GM10847 (cell line): ENCODE data around the gene ASRGL1.

Experiments
- POLR2A ChIP-seq: IDR thresholded peaks from 2 replicates; pipeline ENCODE4 v1.6.1; 2011; ENCODE audit not compliant: insufficient read length; ENCODE audit errors: extremely low read depth

The ASRGL1 gene

DNA sequence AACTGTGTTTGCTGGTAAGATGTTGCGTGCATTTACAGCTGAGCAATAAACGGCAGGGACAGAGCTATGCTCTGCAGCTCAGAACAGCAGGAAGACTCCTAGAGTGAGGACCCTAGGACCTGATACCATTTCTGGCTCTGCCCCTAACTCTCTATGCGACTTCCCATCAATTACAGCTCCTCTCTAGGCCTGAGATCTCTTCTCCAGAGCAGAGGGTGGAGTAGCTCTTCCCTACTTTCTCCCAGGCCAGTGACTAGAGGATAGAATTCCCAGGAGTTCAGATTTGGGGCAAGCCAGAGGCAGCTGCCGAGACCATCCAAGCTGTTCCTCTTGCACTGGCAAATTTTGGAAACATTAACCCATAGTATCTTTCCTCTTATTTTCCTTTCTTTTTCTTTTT is 68.8 kb downstream of the ASRGL1 start:
- no peak for TF ChIP-seq POLR2A

DNA sequence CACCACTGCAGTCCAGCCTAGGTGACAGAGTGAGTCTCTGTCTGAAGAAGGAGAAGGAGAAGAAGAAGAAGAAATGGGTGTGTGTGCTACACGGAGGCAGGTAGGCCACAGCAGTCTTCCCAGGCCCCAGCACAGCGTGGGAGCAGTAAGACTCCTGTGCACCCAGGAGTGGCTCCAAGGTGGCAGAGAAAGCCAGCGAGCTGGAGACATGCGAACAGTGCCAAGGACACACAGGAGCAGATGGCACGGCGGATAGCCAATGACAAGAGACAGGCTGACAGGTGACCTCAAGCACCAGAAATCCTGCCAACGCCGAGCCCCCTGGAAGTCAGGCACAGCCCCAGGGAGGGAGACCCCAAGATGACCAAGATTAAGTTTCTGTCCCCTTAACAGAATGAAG is 72.6 kb downstream of the ASRGL1 start:
- TF ChIP-seq POLR2A: no peak

DNA sequence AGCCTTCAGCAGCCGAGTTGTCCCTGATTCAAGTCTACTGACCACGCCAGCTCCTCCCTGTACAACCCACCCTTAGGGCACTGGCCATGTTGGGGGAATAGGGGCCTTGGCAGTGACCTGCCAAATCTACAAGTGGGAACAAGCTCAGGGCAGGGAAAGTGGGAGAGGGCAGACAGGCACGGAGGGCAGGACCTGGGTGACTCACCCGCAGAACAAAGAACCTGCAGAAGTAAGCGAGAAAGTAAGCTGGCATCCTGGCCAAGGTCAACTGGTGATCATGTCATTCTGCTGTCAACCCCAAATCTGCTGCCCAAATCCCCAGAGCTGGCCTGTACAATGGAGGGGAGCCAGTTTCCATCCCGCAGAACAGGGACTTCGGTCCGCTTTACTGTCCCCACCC is 73.7 kb downstream of the ASRGL1 start:
- TF ChIP-seq POLR2A: no peak

GRCh38 chr11:62411524-62411923 is 74.3 kb downstream of the ASRGL1 start:
- TF ChIP-seq POLR2A: no peak

DNA sequence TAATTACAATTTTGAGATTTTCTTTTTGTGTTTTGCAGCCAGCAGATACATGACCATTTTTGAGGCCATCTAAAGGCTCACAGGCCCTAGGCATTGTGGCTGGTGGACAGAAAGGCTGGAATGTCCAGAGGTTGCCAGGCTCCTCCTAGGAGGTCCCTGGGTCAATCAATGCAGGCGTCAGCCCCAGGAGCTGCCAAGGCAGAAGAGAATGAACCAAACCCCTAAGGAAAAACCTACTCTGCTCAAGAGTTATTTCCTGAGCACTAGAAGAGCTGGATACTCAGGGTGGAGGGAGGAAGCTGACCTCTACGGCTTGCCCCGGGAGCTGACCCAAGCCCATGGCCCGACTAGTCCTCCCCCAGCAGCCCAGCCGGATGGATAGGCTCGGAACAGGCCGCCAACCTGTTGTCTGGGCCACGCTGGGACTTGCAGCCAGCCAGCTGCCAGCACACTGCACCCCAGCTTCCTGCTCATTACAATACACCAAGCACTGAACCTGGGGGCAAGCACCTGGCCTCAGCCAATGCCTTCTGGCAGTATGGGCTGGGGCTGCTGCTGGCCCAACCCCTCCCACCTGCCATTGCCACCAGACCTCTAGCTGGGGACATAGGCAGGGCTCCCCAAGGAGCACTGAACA is 75.9 kb downstream of the ASRGL1 start:
- TF ChIP-seq POLR2A: no peak

DNA sequence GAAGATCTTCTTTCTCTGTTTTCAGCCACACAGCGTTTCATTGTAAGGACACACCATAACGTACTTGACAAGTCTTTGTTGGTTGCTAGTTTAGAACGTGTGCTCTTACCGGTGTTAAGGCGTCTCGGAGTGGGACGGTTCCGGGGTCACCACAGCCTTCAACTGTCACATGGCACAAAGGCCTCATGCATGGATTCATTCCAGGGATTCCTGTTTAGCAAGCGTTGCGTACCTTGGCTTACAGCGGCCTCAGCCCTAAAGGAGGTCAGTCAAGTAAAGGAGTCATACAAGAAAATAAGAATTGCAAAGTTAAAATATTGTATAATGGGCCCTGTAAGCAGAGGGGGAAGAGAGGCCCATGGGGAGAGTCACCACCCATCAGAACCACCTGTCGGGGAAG is 79.3 kb downstream of the ASRGL1 start:
- TF ChIP-seq POLR2A: no peak

DNA sequence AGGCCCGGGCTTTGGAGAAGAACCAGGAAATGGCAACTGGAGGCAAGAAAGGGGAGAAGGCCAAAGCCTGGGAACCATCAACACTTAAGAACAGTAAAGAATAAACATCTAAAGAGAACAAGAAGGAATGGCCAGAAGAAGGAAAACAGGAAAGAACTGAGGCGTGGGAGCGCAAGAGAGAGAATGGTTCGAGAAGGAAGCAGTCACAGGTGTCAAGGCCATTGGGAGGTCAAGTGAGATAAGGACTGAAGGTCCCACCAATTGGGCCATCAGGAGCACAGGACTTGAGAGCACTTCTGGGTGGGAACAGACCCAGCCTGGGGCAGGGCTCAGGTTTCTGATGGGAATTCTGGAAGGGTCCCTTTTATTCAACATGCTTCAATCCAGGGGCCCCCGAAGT is 80.9 kb downstream of the ASRGL1 start:
- no peak for TF ChIP-seq POLR2A

DNA sequence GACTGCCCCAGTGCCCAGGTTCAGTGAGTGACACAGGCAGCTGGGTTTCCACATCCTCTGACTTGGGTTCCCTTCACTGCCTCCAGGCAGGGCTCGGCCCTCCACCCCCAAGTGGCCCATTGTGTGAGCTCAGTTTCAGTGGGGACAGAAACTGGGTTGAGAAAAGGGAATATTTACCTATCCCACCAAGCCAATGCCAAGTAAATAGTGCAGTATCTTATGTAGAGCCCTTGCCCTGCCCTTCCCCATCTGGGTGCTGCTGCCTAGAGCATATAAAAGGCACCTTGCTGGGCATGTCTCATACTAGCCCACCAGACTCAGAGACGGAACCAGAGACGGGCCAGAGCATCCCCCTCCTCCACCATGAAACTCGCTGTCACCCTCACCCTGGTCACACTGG is 81.5 kb downstream of the ASRGL1 start, which contains the start of gene SCGB1A1:
TSS of gene SCGB1A1 (plus strand) at position 301 of the 400 bp plus-strand sequence. CDS start at position 364, 63 bp downstream.
- no peak for TF ChIP-seq POLR2A

DNA sequence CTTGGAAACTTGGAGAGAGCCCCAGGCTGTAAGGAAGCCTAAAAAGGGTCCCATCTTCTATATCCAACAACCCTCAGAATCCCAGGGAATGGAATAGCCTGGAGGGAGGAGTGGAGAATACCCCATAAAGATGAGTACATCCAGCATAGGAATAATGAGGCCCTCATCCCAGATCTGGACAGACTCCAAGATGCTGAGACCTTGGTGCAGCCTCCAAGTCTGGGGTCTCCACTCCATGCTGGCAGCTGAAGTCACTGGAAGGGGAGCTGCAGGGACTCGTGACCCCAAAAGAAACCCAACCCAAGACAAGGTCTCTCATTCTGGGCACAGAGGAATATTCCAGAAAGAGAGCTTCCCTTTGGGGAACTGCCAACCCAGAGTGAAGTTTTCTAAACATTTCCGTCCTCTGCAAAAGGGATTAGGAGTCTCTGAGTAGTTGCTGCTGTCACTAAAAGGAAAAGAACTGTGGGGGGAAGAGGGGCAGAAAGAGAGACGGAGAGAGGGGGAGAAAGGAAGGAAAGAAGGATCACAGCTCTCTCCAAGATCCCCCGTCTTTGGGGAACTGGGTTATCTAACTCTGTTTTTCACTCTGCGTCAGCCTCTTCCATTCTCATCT is 82.2 kb downstream of the ASRGL1 start:
- no peak for TF ChIP-seq POLR2A

- TF ChIP-seq POLR2A: no peak
Measured at GRCh38 chr11:62419943-62420342, 82.7 kb downstream of the ASRGL1 start.

- TF ChIP-seq POLR2A: no peak
Measured at GRCh38 chr11:62420882-62421281, 83.6 kb downstream of the ASRGL1 start.

GRCh38 chr11:62421996-62422395 is 84.7 kb downstream of the ASRGL1 start:
- TF ChIP-seq POLR2A: no peak

DNA sequence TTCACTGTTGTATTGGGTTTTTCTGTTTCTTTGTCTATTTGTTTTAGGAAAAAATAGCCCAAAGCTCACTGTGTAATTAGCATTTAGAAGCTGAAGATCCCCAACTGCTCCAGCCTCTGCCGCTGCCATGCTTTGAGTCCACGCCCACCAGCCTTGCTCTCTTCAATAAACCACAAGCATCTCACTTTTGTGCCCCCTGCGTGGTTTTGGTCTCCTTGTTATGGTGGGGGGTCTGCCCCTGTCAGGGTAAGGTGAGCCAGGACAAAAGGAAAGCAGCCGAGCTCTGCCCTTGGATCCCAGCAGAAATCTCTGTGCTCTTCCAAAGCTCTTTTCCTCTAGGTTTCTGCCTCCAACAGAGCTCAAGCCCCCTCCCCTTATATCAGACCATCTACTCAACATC is 85.8 kb downstream of the ASRGL1 start:
- no peak for TF ChIP-seq POLR2A

DNA sequence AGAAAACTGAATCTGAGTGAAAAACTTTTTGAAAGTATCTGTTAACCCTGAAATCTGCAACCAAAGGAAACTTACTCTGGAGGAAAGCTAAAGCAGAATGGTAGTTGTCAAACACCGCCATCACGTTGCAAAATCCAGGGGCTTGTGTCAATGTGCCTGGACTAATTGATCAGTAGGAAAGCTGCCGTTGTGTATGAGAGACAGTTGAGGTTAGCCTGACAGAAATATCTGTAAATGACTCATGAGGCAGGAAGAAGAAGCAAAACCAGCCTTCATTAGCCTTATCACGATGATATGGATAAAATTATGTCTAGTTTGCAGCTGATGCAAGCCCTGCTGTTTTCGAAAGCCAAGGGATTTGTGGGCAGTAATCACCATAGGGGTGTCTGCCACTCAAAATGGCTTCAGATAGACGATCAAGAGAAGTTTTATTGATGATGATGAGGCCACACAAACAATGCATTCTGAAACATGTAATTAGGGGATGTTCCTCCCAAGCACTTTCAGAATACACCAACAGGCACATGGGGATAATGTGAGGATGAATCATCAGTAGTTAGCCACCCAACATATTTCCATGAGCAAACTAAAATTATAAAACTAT is 90.5 kb downstream of the ASRGL1 start:
- TF ChIP-seq POLR2A: no peak

DNA sequence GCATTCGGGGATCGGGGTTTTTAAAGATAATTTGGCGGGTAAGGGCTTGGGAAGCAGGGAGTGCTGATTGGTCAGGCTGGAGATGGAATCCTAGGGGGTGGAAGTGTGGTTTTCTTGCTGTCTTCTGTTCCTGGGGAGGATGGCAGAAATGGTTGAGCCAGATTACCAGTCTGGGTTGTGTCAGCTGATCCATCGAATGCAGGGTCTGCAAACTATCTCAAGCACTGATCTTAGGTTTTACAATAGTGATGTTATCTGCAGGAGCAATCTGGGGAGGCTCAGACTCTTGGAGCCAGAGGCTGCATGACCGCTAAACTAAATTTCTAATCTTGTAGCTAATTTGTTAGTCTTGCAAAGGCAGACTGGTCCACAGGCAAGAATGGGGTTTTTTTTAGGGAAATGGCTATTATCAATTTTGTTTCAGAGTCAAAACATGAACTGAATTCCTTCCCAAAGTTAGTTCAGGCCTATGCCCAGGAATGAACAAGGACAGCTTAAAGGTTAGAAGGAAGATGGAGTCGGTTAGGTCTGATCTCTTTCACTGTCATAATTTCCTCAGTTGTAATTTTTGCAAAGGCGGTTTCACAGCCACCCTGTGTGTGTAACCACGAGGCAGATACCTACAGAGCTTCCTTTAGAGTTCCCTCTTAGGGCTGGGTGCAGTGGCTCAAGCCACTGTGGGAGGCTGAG is 91.8 kb downstream of the ASRGL1 start:
- no peak for TF ChIP-seq POLR2A

- TF ChIP-seq POLR2A: no peak
Measured at GRCh38 chr11:62430425-62430824, 93.2 kb downstream of the ASRGL1 start.
